SIG-M5 treated with dmso at 0.1 percent for 504 hours (cell line): ENCODE results near the gene ARAP3.

ENCODE experiments used
- DNase-seq: peaks from one replicate; lab custom pipeline; 2025; ENCODE audit not compliant: unreplicated experiment; lab: John Stamatoyannopoulos, UW

Gene ARAP3

DNA sequence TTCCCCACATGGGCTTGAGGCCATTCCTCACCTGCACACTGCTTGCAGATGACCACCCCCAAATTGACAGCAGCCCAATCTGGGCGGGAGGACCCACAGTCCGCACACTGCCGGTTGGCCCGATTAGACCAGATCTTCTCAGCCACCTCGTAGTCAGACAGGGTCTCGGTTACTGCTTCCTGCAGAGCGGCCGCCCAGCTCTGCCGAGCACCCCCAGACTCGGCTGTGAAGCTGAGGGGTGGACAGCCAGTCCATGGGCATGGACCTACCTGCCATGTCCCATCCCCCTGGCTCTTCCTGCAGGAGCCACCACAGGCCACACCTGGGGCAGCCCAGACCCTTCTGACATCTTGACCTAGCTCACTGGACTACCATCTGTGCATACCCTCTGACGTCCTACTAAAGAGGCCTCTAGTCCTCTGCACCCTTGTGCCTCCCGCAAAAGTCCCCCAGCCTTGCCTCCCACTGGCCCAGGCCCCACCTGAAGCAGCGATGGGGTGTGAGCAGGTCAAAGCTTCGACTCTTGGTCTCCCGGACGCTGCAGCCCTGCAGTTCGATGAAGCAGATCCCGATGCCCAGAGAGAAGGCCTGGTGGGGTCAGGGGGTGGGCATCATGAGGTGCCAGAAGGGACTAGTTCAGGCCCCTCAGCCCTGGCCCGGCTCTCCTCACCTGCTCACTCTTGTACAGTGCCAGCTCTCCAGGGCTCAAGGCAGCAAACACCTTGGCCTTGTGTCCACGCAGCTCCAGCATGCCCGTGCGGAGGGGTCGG lies 9.8 kb downstream of the ARAP3 start:
- DNase-seq = no peak

DNA sequence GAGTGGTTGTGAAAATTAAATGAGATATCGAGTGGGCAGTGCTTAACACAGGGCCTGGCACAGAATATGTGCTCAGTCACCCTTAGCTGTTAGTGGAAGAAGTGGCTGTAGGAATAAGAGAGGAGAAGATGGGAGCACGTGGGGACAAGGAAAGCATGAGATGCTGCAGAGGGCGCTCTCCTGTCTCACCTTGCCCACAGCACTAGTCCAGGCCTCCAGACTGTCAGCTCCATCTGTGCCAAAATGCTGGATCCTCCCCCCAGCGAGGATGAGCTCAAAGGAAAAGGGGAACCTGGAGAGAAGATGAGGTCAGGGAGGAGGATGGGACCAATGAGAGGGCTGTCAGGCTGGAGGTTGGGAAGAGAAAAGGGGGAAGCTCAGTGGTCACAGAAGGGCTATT lies 12.5 kb downstream of the ARAP3 start:
- no peak for DNase-seq

DNA sequence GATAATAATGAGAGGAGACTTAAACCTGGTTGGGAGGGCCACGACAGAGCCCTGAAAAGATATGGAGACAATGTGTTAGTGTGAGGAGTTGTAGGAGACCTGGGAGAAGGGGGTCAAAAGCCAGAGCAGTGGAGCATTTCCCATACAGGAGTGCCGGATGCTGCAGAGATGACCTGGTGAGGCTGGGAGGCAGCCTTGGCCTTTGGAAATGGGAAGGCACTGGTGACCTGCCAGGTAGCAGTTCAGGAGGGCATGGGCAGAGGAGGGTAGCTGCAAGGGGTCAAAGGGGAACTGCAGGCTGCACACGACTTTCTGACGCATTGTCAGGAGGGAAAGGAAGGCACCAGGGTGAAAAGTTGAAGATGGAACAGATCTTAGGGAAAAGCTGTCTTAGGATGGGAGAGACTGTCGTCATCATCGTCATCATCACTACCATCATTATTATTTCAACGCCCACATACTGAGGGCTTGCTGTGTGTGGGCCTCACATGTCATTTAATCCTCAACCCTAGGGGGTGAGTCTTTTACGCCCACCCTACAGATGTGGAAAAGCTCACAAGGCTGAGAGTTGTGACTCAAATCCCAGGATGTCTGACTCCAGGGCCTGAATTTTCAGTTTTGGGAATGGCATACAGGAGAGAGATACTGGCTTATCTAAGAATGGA lies 13.3 kb downstream of the ARAP3 start:
- no peak for DNase-seq

DNA sequence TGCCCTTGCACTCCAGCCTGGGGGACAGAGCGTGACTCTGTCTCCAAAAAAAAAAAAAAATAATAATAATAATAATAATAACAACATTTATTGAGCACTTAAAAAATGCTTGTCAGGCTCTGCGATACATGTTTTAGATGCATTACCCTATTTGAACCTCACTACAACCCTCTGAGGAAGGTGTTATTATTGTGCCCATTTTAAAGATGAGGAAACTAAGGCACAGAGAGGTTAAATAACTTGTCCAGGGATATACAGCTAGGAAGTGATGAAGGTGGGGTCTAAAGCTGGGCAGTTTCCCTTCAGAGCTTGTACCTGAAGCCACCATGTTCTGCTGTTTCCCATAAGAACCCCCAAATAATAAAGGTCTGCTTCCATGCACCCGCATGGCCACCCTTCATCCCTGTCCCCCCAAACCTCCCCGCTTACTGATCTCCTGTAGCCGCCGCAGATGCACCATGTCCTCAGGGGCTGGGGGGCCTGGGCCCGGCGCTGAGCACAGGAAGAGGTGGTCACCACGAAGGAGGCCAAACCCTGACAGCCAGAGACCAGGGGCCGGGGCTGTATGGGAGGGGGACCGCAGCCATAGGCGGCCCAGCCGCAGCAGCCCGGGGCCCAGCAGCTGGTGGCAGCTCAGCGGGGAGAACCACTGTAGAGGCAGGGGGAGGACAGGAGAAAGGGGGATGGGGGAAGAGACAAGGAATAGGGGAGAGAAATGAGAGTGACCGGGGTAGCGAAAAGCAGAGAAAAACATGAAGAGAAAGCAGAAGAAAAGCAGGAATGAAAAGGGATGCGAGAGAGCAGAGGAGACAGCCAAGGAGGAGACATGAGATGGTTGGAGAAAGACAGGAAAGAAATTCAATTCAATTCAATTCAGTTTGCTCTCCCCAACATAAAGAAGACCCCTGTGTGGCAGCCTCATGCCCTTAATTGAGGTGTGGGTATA lies 15.8 kb downstream of the ARAP3 start:
- DNase-seq = no peak

DNA sequence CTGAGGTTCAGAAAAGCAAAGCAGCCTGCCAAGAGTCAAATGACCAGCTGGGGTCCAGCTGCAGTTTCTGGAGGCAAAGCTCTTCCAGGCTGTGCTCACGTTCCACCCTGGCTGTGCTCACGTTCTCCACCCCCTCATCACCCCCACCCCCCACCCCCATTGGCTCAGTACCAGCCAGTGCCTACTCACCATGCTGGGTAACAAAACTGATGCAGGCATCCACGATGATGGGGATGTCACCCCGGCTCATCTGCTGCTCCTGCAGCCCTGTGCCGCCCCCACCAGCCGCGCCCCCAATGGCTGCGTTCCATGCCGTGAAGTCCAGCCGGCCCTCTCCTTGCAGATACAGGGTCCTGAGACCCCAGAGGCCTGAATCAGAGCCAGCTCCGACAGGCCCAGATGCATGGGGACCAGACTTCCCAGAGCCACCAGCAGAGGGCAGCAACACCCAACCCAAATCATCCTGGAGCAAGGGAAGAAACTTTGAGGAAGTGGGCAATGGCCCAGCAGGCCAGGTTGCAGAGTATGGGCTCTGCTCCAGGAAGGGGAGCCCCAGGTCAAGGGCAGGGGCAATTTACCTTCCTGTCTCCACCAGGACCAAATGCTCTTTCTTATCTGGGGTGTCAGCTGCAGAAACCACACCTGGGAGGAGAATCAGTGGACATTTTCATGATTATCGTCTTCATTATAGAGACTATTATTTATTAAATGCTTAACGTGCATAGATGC lies 17.1 kb downstream of the ARAP3 start:
- DNase-seq = peak; percentile 80

DNA sequence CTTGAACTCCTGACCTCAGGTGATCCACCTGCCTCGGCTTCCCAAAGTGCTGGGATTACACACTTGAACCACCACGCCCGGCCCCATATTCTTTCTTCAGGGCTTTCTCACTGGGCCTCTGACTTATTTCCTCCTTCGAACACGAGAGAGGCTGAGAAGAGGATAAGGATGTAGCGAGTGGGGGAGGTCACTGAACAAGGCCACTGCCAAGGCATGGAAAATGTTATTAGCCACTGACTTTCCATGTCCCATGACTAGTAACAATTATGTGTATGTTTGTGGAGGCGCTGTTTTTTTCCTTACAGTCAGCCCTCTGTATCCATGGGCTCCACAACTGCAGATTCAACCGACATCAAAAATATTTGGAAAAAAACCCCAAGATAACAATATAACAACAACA lies 18.5 kb downstream of the ARAP3 start:
- no peak for DNase-seq

DNA sequence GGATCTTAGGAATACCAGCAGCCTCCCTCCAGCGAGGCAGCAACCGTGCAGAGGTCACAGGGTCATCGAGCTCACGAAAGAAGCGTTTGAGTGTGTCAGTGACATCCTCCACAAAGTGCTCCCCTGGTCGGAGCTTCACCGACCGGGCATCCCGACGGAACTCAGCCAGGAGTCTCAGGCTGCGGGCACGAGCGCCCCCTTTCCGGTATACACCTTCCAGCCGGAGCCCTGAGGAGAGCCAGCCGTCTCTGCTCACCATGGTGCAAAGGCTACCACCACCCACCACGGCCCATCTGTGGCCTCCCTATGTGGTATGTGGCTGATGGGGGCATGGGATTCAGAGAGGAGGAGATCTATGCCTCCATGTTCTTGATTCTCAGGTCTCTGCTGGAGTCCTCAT lies 20.0 kb downstream of the ARAP3 start:
- no peak for DNase-seq

DNA sequence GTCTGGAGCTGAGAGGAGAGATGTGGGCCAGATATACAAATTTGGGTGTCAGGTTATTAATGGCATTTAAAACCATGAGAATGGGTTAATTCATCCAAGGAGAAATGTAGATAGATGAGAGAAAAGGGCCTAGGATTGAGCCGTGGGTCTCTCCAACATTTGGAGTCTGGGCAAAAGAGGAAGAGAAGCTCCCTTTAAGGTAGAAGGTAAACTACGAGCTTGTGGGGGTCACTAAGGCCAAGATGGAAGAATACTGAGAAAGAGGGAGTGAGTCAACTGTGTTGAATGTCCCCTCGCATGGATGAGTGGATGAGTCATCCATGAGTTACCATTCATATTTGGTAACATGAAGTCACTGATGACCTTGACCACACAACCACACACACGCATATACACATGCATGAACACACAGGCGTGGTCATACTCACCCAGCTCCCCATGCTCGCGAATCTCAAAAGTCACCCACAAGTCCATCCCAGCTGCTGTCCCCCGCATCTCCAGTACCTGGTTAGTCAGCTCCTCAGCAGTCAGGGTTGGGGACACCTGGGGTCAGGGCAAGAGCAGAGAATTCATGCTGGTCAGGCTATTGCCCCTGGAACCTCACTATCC lies 24.0 kb downstream of the ARAP3 start:
- DNase-seq = no peak

DNA sequence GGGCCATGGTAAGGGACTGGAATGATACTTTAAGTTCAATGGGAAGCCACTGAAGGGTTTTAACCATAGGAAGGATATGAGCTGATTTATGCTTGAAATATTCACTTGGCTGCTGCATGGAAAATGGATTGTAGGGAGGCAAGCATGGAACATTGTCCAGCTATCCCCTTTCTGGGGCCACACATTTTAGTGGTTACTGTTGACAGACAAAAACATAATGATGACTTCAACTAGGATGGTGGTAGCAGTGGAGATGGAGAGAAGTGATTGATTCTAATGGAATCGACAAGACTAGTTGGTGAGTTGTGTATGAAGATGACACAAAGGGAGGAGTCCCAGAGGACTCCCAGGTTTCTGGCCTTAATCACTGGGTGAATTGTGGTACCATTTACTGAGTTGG lies 24.6 kb downstream of the ARAP3 start:
- DNase-seq = no peak

DNA sequence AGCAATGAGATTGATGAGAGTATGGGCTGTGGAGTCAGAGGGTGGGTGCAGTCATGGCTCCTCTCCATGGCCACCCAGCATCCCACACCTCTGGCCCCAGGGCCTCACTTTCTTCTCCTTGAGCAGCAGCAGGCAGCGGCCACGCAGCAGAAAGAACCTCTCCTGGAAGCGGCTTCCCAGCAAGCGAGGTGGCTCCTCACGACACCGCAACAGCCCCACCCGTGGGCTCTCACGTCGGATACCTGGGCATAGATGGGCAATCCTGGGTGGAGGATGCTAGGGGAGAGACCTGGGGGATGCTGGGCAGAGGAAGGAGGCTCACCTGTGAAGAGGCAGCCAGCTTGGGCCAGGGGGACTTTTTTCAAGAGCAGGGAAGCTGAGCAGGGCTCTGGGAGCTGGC lies 25.6 kb downstream of the ARAP3 start:
- DNase-seq = no peak

DNA sequence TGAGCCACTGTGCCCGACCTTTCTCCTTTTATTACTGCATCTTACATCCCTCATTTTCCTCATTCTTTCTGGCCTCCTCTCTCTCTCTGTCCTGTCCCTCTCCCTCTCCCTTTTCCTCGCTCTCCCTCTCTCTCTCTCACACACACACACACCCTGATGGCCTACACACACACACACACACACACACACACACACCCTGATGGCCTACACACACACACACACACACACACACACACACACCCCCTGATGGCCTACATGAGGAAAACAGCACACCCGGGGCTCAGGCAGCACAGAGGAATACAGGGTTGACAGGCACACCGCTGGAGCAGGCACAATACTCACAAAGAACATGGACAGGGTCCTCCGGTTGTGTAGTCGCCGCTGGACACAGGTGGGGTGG lies 27.0 kb downstream of the ARAP3 start:
- no peak for DNase-seq

DNA sequence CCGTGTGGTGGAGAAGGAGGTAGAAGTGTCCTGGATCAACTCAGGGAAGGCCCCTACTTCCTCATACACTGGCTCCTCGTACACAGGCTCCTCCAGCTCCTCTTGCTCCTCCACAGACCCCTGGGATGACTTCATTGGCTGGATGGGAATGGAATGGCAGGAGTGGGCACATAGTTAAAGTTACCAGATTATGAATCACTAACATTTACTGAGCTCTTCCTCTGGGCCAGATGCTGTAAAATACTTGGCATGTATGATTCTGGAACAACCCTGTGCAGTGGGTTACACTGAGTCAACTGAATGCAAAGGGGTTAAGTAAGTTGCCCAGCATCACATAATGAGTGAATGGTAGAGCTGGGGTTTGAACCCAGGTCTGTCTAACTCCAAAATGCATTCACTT lies 27.7 kb downstream of the ARAP3 start:
- DNase-seq = no peak

DNA sequence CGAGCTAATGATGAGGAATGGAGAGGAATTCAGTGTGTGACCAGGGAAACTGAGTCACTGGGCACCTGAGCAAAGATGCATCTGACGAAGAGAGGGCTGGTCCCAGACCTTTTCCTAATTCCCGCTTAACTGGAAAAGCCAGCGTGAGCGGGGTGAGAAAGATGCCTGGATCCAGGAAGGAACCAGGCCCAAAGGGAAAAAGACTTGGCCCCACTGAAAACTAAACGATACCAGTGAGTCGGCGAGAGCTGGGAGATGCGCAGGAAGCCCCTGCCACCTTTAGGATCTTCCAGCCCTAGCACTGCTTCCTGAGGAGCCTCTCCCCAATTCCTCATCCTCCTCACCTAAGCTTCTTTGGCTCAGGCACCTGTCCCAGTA lies 30.3 kb downstream of the ARAP3 start:
- no peak for DNase-seq

DNA sequence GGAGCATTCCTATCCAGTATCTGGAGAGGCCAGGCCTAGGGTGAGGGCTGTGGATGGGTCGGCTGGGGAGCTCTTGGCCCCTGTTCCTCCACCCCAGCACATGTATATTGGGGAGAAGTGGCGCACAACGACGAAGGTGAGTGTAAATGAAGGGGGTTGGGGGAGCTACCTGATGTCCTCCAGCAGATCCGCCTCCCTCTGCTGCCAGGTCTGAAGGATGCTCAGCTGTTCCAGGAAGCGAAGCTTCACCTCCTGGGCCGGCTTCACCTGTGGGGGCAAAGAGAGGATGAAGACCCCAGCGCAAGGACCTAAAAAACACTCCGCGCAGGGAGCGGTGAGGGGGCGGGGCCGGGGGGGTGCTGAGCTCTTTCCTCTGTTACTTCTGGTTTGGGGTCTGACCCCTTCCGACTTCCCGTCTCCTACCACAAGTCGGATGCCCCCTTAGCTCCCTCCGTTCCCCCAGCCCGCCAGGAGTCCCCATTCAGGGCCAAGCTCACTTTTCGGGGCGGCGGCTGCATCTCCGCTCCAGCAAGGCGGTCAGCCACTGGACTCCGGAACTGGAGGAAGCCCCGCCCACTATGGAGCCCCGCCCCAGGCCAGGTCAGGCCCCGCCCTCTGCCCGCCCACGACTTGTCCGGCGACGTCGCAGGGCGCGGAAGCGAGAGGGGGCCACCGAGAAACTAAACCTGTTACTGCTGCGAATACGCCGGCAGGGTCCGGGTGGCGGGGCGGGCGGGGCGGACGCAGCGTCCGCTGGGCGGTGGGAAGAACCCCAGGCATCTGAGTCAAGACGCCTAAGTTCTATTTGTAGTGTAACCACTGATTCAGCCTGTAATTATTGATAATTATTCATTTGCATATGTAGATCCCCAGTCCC lies 30.9 kb downstream of the ARAP3 start, which contains the start of gene FCHSD1:
TSS of gene FCHSD1 (minus strand) at position 568 of the 877 bp plus-strand sequence. CDS start at position 518, 50 bp downstream.
- peak; percentile 59 for DNase-seq

DNA sequence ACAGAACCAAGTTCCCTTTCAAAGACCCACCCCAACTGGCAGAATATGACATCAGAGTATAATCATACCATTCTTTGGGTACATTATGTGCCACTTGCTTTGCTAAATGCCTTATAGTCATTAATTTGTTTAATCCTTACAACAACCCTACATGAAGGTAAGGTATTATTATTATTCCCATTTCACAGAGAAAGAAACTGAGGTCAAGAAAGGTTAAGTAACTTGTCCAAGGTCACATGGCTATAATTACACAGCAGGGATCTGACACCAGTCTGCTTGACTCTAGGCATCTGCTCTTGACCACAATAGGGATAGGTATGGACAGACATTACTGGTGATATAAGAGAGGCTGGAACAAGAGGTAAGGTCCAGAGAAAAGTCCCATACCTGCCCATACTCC lies 32.1 kb downstream of the ARAP3 start:
- no peak for DNase-seq

DNA sequence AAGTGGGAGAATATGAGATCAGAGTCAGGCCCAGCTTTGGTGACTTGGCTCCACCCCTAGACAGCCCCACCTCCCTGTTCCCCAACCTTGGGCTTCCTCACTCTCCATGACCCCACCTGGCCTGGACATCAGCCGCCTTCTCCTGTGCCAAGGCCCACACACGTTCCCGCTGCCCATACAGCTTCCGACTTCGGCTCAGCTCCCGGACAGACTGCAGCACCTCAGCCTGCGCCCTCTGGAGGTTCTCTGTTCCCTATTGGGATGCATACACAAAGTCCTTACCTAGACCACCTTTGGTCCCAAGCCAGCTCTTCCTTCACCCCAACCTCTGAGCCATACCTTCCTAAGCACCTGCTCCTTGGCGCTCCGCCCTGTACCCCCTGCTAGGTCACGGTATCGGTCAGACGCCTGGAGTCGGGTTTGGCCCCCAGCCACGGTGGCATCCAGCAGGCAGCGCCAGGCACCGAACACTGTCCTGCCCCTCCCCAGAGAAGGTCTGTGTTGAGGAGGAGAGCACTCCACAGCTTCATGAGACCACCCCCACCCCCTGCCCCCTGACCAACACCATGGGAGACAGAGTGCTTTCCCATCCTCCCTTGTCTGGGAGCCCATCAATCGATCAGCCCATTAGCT lies 32.9 kb downstream of the ARAP3 start:
- DNase-seq = no peak

DNA sequence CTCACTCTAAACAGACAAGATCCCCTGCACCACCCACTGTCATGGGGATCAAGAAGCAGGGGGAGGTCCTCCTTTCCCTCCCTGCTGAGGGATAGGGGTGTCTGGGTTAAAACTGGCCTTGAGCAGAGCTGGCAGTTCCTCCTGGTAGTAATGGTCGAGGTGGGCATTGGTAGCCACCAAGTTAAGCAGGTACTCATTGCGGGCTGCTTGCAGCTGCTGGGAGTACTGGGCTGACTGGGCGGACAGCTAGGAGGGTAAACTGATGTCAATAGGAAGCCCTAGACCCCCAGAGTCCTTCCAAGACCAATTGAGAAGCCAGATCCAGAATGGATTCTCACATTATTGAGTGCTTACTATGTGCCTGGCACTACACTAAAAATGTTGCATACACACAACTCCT lies 34.2 kb downstream of the ARAP3 start:
- DNase-seq = no peak

DNA sequence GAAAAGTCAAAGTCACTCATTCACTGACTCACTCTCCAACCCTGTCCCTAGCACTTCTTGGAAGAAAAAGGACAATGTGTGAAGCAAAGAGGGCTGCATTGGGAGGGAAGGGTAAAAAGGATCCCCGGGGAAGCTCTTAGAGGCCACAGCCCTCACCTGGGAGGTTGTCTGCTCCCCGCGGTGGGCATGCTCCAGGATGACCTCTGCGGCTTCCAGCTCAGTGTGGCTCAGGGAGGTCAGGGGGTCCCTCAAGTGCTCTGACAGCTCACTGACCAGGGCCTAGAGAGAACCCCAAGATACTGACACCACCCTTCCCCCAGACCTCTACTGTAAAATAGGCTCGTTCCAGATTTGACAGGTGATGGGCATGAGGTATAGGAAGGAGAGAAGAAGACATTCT lies 34.8 kb downstream of the ARAP3 start:
- DNase-seq = no peak

DNA sequence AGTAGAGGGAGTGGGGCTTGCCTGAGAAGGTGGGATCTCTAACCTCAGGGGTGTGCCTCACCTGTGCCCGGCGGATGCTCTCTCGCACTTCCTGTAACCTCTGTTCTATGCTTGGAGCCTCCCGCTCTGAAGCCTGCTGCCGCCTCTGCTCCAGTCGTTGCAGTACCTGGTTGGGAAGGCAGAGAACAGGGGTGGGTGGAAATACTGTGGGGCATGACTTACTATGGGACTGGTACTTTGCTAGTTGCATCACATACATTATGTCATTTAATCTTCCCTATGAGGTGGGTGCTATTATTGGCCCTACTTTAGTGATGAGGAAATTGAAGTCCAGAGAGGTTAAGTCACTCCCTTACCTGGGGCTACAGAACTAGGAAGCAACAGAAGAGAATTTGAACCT lies 36.0 kb downstream of the ARAP3 start:
- DNase-seq = no peak
